GM21576 (cell line): Measurements from ENCODE around the gene RBL2.
"Not testable (repeated sequence)": the region's sequence is repeated elsewhere in the genome, so short reads cannot be mapped to it uniquely, and the experiment has no call there.

Source experiments
- ATAC-seq: cut with Tn5 transposase; IDR thresholded peaks from one replicate; pipeline ENCODE4 v1.9.1; 2021; ENCODE audit warnings: mild to moderate bottlenecking, moderate library complexity; ENCODE audit not compliant: unreplicated experiment

RBL2 gene

DNA sequence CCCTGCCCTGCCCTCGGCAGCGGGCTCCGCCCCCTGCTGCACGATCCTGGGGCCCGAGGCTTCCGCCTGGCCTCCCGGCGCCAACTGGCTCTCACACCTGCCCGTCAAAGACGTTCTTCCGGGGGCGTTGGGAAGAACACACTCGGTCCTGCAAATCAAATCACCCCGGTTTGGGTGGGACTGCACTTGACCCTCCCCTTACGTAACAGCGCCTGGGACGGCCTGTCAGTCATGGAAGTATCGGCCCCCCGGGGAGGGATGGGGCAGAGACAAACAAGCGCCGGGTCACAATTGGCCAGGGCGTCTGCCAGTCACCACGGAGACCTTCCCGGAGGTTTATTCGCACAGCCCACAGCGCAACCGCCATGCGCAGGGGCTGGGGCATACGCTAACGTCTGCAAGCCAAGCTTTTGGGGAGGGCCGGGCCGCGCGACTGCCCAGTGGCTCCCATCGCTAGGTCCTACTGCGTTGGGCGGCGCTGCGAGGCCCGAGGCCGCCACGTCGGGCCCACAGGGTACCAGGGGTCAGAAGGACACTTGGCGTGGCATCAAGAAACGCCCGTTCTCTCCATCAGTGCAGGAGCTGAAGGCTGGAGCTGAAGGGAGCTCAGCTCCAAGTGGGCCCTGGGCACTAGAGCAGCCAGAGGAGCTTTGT is 69.1 kb downstream of the RBL2 start:
- ATAC-seq: peak; percentile 95

DNA sequence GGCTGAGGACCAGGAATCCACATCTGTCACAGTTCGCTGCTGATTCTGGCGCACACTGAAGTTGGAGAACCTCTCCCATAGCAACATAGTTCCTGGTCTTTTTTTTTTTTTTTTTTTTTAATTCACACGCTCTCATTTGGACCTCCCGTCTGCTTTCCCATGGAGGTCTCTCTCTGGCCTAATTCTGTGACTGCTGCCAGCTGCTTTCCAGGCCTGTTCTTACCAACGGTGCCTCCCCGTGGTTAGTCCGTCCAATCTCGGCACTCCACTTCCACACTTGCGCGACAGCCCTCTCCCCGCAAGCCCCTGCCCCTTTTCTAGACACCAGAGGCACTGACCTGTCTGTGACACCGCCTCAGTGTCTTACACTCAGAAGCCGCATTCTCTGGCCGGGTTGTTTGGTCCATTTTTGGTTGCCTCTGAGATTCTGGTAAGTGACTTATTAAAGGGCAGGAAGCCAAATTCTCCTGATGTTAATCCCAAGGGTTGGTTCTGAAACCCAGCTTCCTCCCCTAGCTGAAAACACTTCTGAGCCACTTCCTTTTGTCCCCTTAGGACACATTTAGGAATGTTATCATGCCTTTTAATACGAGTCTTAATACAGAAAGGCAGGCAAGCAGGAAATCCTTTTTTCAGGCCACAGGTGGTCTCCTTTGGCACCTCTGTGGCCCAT is 69.9 kb downstream of the RBL2 start:
- no peak for ATAC-seq

DNA sequence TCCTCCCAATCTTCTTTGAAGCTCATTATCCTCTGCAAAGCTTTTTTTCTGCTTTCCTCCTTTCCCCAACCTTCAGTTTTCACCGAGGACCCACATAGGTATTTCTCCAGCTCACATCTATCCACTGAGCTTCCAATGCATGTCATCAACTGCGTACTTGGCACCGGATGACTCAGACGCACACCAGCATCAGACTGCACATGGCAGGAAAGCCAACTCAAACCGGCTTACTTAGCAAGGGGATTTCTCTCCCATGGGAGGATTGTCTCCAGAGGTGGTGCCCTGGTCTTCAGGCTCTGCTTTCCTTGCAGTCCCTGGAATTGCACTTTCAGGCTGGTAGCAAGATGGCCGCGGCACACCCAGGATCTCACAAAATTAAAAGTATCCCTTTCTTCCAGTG is 70.4 kb downstream of the RBL2 start:
- ATAC-seq: no peak

DNA sequence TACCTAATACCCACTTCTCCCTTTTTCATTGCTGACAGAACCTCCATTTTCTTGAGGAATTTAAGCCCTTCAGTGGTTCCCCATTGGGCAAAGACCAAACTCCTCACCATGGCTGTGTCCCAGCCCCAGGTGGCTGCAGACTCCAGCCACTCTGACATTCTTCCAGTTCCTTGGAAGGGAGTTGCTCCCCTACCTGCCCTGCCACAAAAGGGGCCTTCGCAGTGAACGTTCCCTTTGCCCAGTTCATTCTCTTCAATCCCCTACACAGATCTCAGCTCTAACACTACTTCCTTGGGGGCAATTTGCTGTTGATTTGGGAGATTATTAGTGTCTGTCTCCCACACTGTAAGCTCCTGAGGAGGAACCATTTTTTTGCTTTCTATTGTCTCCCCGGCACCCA is 72.0 kb downstream of the RBL2 start:
- ATAC-seq: no peak

DNA sequence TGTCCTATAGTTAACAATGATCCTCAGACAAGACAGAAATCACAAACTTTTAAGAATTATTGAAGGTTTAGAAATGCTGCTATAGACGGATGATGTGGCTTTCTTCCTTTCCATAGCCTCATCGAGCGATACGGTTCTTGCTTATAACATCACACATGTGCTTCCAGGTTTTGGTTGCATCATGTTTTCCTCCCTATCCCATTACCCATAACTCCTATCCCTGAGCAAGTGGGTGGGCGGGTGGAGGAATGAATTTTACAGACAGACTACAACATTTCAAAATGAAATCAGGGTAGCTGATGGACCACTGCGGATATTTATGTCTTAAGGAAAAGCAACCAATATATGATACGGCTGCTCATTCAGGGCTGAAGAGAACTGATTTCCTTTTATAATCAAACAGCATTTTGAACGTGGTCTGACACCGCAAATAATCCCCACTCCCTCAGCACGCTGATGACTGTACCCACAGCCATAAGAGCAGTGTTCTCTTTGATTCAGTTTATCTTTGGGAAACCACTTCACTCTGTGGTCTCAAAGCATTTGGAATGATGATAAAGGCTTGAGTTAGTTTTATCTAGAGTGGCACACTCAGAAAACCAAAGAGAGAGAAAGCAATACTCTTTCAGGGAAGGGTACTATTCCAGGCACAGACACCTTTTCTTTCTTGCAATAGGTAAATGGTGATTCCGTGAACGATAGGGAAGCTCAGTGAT is 73.4 kb downstream of the RBL2 start:
- ATAC-seq: no peak

DNA sequence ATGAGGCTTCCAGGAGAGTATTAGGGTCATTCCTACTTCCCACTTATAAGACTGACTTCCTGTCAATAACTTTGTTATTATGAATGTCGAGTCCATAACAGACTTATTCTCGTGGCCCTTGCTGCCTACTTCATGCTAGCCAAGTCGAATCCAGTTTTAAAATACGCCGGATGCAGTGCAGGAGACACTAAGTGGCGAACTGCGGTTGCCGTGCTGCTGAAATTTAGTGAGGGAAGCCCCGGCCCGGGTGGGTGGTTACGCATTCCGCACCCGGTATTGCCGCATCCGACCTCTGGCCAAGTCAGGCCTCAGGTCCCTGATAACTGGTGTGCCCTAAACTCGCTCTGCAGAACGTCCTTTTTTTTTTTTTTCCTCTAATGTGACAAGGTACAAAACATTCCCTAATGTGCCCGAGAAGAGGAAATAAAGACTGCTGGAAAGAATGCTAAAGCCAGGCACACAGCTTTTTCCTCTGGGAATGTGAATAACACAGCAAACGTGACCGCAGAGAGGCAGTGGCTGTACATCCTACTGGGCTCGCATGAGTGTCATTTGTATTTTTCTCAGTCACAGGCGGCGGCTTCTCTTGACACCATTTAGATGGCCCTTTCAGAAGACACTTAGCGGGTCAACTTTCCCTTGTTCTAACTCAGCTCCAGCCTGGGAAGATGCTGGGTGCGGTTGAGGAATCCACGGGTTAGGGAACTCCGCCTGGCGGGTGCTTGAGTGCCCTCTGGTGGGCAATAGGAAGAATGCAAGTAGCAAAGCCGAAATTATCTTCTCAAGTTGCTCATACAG is 75.8 kb downstream of the RBL2 start:
- no peak for ATAC-seq

DNA sequence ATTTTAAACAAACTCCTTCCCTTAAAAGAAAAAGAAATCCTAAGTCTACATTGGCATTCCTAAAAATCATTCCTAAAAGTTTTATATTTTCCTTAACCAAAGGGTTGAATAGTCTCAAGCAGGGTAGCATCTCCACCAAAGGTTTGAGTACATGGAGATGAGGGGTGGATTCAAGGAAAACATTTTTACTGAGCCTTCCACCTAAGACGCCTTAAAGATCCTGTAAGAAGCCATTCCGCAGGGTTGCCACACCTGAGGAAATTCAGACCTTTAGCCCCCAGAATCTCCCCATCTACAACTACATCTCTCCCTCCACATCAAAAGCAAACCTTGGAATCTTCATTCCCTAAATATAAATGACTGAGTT is 76.4 kb downstream of the RBL2 start:
- no peak for ATAC-seq

DNA sequence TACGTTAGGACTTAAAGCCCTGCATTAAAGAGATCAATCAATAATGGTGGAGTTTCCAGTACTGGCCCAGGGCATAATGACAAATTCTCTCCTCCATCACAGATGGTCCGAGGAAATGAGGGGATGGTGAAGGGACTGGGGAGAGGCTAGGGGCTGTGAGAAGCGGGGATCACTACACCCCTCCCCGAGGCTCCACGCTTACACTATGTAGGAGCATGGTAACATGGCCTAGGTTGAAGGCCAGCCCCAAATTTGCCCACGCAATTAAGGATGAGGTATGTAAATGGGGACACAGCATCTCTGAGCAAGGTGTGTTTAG is 76.8 kb downstream of the RBL2 start:
- ATAC-seq: no peak

DNA sequence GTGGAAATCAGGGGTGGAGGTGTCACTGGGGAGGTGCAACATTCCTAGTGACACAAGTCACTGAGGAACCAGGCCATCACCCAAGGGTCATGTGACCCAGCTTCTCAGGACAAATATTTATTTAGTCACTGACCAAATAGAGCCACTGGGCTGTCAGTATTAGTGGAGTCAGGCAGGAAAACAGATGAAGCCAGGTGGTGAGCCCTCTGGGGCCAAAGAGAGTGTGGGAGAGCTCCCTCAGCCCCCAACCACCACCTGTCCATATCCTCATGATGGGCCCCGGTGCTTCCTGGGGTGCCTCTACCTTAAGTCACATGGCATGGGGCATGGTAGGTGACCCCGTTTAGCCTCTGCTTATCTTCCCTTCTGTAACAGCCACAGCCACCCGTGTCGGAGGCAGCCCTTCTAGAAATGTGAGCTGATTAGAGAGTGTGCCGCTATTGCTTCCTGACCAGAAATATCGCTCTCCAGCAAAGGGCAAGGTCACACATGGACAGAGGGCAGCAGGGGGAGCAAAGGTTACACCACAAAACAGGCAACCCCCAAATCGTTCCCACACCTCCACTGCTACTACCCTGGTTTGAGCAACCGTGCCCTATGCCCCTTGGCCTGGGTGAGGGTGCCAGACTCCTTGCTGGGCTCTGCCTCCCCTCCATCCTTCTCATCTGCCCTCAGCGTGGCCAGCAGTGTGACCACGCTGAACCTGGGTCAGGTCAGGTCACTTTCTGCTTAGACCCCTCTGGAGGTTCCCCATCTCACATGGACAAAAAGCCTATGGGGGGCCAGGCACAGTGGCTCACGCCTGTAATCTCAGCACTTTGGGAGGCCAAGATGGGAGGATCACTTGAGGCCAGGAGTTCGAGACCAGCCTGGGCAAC is 77.4 kb downstream of the RBL2 start:
- no peak for ATAC-seq

DNA sequence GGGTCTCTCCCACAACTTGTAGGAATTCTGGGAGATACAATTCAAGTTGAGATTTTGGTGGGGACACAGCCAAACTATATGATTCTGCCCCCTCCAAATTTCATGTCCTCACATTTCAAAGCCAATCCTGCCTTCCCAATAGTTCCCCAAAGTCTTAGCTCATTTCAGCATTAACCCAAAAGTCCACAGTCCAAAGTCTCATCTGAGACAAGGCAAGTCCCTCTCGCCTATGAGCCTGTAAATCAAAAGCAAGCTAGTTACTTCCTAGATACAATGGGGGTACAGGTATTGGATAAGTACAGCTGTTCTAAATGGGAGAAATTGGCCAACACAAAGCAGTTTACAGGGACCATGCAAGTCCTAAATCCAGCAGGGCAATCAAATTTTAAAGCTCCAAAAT is 78.5 kb downstream of the RBL2 start:
- not testable (repeated sequence) for ATAC-seq

DNA sequence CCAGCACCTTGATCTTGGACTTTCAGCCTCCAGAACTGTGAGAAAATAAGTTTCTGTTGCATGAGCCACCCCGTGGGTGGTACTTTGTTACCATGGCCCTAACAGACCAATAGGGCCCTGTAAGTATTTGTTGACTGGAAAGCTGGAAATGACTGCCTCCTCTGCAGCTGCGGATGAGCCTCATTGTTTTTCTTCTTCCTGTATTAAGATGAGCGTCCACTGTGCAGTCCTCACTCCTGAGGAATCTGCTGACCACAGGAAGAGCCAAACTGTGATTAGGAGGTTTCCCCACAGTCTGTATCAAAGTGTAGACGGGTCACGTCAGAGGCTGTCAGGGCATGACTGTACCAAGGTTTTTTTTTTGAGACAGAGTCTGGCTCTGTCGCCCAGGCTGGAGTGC is 81.0 kb downstream of the RBL2 start:
- no peak for ATAC-seq

DNA sequence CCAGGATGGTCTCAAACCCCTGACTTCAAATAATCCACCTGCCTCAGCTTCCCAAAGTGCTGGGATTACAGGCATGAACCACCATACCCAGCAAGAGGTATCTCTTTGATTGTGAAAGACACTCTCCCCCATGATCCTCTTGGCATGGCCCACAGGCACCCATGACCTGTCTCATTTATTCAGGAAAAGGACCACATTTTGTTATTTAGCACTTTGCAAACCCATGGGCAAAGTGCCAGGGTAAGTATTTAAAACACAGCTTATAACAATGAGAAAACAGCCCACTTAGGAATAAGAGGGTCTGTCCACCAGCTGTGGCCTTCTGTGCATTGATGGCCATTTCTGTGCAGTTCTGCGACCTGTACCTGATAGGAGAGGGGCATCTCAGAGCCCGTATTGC is 81.5 kb downstream of the RBL2 start:
- ATAC-seq: no peak

DNA sequence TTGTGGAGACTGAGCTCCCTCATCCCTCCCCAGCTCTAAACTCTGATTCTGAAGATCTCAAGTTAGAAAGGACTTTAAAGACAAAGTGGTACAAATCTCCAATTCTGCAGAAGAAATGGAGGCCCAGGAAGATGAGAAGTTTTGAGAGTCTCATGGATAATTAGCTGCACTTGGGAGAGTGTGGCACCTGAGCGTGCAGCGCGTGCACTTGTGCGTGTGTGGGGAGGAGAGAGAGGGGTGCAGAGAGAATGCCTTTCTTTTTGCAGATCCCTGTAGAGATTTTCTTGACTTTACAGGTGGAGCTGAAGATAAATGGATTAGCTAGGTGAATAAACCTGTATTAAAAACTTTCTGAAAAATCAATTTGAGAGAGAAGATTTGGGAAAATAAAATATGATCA is 83.6 kb downstream of the RBL2 start:
- ATAC-seq: no peak

DNA sequence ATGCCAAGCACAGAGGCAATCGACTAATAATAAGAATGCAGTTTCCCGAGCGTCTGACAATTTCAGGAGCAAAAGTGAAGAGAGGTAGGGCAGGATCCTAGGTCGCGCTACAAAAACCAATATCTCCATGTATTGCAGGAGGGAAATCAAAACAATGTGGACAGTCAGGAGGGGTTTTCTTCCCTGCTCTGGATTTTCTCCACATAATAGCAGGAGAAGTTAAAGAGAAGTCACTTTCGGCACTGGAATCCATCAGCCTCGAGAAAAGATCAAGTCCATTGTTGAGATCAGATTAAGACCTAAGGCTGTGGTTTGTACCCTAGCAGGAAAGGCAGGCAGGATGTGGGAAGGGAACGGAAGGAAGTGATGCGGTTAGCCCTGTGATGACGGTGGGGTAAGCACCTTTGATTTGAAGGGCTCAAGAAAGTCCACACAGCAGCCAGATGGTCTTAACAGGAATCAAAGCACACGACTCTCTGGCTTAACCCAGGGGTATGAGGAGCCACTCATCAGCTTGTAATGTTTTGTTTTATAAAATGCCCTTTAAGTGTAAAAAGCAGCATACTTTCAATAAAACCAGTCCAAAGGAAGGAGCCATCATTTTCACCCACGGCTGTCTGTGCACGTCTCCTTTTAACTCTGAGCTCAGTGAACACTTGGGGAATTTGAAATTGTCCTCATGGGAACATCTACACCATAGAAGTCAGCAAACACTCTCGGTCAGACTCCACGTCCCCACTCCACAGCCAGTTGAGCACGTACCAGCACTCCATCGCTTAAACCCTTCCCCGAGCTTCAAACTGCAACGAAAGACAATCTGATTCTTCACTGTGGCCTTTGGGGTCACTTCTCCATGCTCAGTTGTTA is 84.5 kb downstream of the RBL2 start:
- ATAC-seq: peak; percentile 99

DNA sequence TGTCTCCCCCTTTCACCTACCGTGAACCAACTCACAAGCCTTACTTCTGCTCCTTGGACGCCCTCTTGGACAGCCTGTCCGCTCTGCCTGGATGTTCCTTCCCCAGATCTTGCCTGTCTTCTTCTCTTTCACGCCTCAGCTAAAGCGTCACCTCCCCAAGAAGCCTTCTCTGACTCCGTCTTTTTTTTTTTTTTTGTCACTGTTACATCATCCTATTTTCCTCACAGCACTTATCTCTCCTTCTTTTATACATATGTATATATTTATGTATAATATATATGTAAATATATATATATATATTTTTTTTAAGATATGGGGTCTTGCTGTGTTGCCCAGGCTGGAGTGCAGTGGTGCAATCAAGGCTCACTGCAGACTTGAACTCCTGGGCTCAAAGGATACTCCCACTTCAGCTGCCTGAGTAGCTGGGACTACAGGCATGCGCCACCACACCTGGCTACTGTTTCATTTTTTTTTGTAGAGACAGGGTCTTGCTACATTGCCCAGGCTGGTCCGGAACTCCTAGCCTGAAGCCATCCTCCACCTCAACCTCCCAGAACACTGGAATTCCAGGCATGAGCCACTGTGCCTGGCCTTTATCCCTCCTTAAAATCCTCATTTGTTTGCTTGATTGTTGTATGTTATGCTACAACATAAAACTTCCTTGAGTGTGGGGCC is 85.3 kb downstream of the RBL2 start:
- no peak for ATAC-seq

DNA sequence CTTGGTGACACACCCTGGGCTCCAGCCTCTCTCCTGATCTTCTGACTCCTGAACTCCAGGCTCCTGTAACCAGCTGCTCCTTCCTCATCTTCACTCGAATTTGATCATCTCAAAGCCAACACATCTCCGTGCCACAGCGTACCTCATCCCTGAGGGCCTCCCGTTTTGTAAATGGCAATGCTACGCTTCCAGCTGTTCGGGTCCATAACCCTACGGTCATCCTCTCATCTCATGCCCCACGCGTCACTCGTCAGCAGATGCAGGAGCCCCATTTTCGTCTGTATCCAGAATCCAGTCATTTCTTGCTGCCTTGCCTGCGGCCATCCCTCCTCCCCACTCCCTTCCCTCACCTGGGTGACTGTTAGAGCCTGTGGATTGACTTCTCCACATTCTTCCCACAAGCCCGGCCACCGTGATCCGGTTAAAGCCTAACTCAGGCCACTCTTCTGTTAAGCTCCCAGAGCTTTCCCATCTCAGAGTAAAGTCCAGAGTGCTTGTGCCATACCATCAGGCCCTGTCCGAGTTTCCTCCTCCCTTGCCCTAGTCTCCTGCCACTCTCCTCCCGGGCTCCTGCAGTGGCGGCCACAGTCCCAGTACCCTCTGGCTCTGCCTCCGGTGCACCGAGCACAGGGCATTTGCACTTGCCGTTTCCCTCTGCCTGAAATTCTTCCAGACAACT is 89.0 kb downstream of the RBL2 start:
- ATAC-seq: no peak

DNA sequence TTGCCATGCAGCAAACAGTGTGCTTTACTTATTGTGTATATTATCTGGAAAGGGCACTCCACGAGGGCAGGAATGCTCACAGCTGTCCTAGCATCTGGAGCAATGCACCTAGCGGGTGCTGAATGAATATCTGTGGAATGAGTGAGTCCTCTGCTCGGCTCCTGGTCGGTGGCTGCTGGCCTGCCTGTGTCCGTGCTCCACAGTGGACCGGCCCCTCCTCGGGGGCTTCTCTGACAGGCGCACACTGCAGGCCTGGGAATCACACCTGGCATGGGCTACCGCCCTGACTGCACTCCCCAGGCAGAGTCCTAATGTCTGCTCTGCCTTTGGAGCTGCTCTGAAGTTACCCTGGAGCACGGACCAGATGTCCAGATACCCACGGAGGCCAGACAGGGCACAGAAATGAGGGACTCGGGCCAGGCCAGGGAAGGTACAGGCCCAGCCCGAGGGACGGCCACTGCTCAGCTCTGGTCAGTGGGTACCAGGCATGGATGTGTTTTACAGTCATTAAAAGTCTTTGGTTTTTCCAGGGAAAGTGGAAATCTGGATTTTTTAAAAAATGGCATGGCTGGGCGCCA is 89.8 kb downstream of the RBL2 start:
- no peak for ATAC-seq

DNA sequence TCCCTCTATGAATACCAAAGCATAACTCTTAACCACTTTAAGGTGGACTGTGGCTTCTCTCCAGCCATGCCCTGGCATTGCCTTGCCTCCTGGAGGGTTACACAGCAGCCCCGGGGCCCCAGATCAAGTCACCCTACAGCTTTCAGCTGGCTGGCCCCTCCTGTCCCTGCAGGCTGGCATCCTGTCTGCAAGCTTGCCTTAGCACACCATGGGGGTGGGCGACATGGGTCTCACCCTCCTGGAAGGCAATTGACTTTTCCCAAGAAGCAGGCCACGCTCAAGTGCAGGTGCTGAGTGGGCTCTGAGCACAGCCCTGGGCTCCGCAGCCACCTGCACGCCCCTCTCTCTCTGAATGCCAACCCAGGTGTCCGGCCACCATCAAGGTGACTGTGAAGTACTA is 94.5 kb downstream of the RBL2 start:
- no peak for ATAC-seq
